HCT116 (cell line): ENCODE measurements around the gene UPK3A. TPM values are rescaled to one million over a fixed set of nuclear protein-coding genes. Genes with fewer than 3 reads are reported as not detected.

Experiments
- ATAC-seq: fragments of 200-7000 bp; cut with Tn5 transposase; 2 replicates; pipeline ENCODE4 v1.9.1; 2020; ENCODE audit warnings: mild to moderate bottlenecking, moderate library complexity
- BruUV-seq: library from RNA; stranded (reverse); fragments of 400-500 nt; replicated peaks from 2 replicates; lab custom pipeline; 2021; lab: Mats Ljungman, UMichigan
- CTCF ChIA-PET: fragments of 300-600 bp; sonication (Branson Sonifier 250); formaldehyde crosslinking; loops from one replicate; lab custom pipeline; 2021; ENCODE audit warnings: antibody characterized with exemption; lab: Charles Lee
- POLR2A ChIA-PET: fragments of 300-600, 350-600 bp; sonication (Branson Sonifier 250); formaldehyde crosslinking; loops from one replicate; lab custom pipeline; 2021; ENCODE audit warnings: antibody characterized with exemption; lab: Charles Lee
- RAD21 ChIA-PET, 2 experiments: fragments of 300-600 bp; sonication (Branson Sonifier 250); formaldehyde crosslinking; loops; one replicate each; lab custom pipeline; 2023; ENCODE audit warnings: low total read pairs in 2 of 2; ENCODE audit not compliant: uncharacterized antibody in 2 of 2, unreplicated experiment in 2 of 2, low non-redundant PET in 1 of 2; lab: Charles Lee
- DNase-seq: peaks from one replicate; pipeline ENCODE4 v3.0.0-alpha.2; 2010; ENCODE audit warnings: low read depth, low spot score
- H2AFZ ChIP-seq: fragments of 200-600 bp; shearing (Covaris generic), sonication (generic); 2 replicates; pipeline ENCODE4 v1.6.1; 2017; ENCODE audit warnings: low read depth, mixed run types, mixed read lengths, antibody characterized with exemption, low read length; ENCODE audit not compliant: poor library complexity, severe bottlenecking
- H3K27ac ChIP-seq: 2 replicates; pipeline ENCODE4 v1.5.1; 2012; ENCODE audit warnings: low read depth, low read length
- H3K27me3 ChIP-seq: fragments of 200-600 bp; sonication (generic); 2 replicates; pipeline ENCODE4 v1.6.1; 2016; ENCODE audit warnings: mixed run types, low read length, mixed read lengths; ENCODE audit not compliant: insufficient read depth
- H3K36me3 ChIP-seq, 2 experiments: fragments of 200-500 bp in 1 of 2; fragments of 200-600 bp in 1 of 2; sonication (Bioruptor generic) in 1 of 2; sonication (generic) in 1 of 2; 2 replicates each; pipeline versions ENCODE4 v1.5.1 to v1.6.1; 2014 to 2016; ENCODE audit warnings: low read length in 2 of 2, inconsistent platforms in 1 of 2, mixed read lengths in 1 of 2, mixed run types in 1 of 2; ENCODE audit not compliant: insufficient read depth in 2 of 2, control insufficient read depth in 1 of 2
- H3K4me1 ChIP-seq, 2 experiments: fragments of 200-600 bp in 1 of 2; sonication (generic) in 1 of 2; 2 replicates each; pipeline versions ENCODE4 v1.5.1 to v1.6.1; 2012 to 2017; ENCODE audit warnings: low read length in 2 of 2, inconsistent platforms in 1 of 2, mild to moderate bottlenecking in 1 of 2, mixed read lengths in 1 of 2, mixed run types in 1 of 2, moderate library complexity in 1 of 2; ENCODE audit not compliant: insufficient read depth in 2 of 2, control insufficient read depth in 1 of 2
- H3K4me2 ChIP-seq: fragments of 200-600 bp; sonication (generic); 2 replicates; pipeline ENCODE4 v1.6.1; 2017; ENCODE audit warnings: mixed run types, low read length, mixed read lengths
- H3K4me3 ChIP-seq, 2 experiments: fragments of 200-600 bp in 1 of 2; sonication (generic) in 1 of 2; replicated peaks in 1 of 2; 2 replicates each; pipeline ENCODE4 v1.5.1; 2011 to 2016; ENCODE audit warnings: low read length in 2 of 2, control low read depth in 1 of 2, low read depth in 1 of 2, mild to moderate bottlenecking in 1 of 2, mixed read lengths in 1 of 2, mixed run types in 1 of 2
- H3K79me2 ChIP-seq: fragments of 200-600 bp; sonication (generic); 2 replicates; pipeline ENCODE4 v1.6.1; 2017; ENCODE audit warnings: mild to moderate bottlenecking, mixed run types, low read length, moderate library complexity, mixed read lengths; ENCODE audit not compliant: insufficient read depth
- H3K9ac ChIP-seq: fragments of 200-600 bp; sonication (generic); 2 replicates; pipeline ENCODE4 v1.6.1; 2016; ENCODE audit warnings: low read length, mixed read lengths
- H3K9me2 ChIP-seq: fragments of 200-600 bp; sonication (generic), shearing (Covaris generic); 2 replicates; pipeline ENCODE4 v1.6.1; 2017; ENCODE audit warnings: mixed run types, mild to moderate bottlenecking, moderate library complexity; ENCODE audit not compliant: insufficient read depth
- H3K9me3 ChIP-seq, 2 experiments: fragments of 200-500 bp in 1 of 2; fragments of 200-600 bp in 1 of 2; sonication (Bioruptor generic) in 1 of 2; sonication (generic) in 1 of 2; 2 replicates each; pipeline ENCODE4 v1.6.1; 2014 to 2017; ENCODE audit warnings: low read length in 2 of 2, mixed read lengths in 2 of 2, inconsistent platforms in 1 of 2, low read depth in 1 of 2, mild to moderate bottlenecking in 1 of 2, mixed run types in 1 of 2, moderate library complexity in 1 of 2; ENCODE audit not compliant: control insufficient read depth in 1 of 2, insufficient read depth in 1 of 2
- H4K20me1 ChIP-seq: fragments of 200-600 bp; sonication (generic), shearing (Covaris generic); 2 replicates; pipeline ENCODE4 v1.6.1; 2017; ENCODE audit warnings: mixed run types, mild to moderate bottlenecking, moderate library complexity; ENCODE audit not compliant: insufficient read depth
- ELF1 ChIP-seq: IDR thresholded peaks from 2 replicates; pipeline ENCODE4 v1.6.1; 2012; ENCODE audit warnings: low read depth, borderline replicate concordance
- EZH2 ChIP-seq: fragments of 200-600 bp; sonication (generic); IDR thresholded peaks from 2 replicates; pipeline ENCODE4 v1.6.1; 2017; ENCODE audit warnings: antibody characterized with exemption, mixed run types
- EZH2phosphoT487 ChIP-seq: fragments of 200-600 bp; IDR thresholded peaks from 2 replicates; pipeline ENCODE4 v1.6.1; 2018; ENCODE audit warnings: antibody characterized with exemption, borderline replicate concordance
- JUND ChIP-seq: IDR thresholded peaks from 2 replicates; pipeline ENCODE4 v1.6.1; 2012
- POLR2AphosphoS5 ChIP-seq: IDR thresholded peaks from 2 replicates; pipeline ENCODE4 v1.6.1; 2011; ENCODE audit warnings: mild to moderate bottlenecking, low read depth, low read length, moderate library complexity
- RAD21 ChIP-seq: IDR thresholded peaks from 2 replicates; pipeline ENCODE4 v1.6.1; 2012; ENCODE audit warnings: low read depth, mild to moderate bottlenecking
- SIN3A ChIP-seq: IDR thresholded peaks from 2 replicates; pipeline ENCODE4 v1.6.1; 2012; ENCODE audit warnings: low read depth
- TCF7L2 ChIP-seq: IDR thresholded peaks from 2 replicates; pipeline ENCODE4 v1.7.0; 2011; ENCODE audit warnings: borderline replicate concordance, inconsistent platforms; ENCODE audit not compliant: insufficient read depth, insufficient read length; ENCODE audit errors: extremely low read depth
- YY1 ChIP-seq: IDR thresholded peaks from 2 replicates; pipeline ENCODE4 v1.6.1; 2011; ENCODE audit warnings: low read length, low read depth, moderate library complexity, mild to moderate bottlenecking; ENCODE audit not compliant: insufficient replicate concordance; ENCODE audit errors: extremely low read depth
- ZBTB33 ChIP-seq: IDR thresholded peaks from 2 replicates; pipeline ENCODE4 v1.6.1; 2011; ENCODE audit warnings: mild to moderate bottlenecking, low read length, moderate library complexity; ENCODE audit not compliant: insufficient replicate concordance; ENCODE audit errors: extremely low read depth
- ZNF274 ChIP-seq: fragments of 200-500 bp; sonication (Bioruptor generic); IDR thresholded peaks from 2 replicates; pipeline ENCODE4 v1.6.1; 2014; ENCODE audit warnings: mild to moderate bottlenecking, low read depth, low read length, inconsistent platforms
- intact Hi-C: fragments of 100-400 bp; cut with micrococcal nuclease; formaldehyde crosslinking; loops from 2 replicates; pipeline ENCODE4 v1.10.0; 2022
- total RNA-seq: library from RNA; stranded (reverse); gene quantifications from one replicate; pipeline ENCODE4 v1.2.1, GENCODE V29; 2021; ENCODE audit not compliant: unreplicated experiment

UPK3A gene
- total RNA-seq, 1 experiment from 2014 or later = not detected

GRCh38 chr22:45334528-45334927 is 49.8 kb downstream of the UPK3A start:
- no peak overlapping the region for H3K4me2 ChIP-seq
- ATAC-seq (no peak), DNase-seq (no peak)
- H3K36me3 ChIP-seq = peaks cover 19 to 38% of the 10 kb centered on the region in 2 experiments; a peak in 3 of 4 replicates
- ChIA-PET POLR2A (no interaction called here), RAD21 (no interaction called here), CTCF (no interaction called here)
- no peak overlapping the region for H3K27ac ChIP-seq
- H3K4me1 ChIP-seq = no peaks in the 10 kb centered on the region
- no peak overlapping the region for H3K9ac ChIP-seq
- H3K27me3 ChIP-seq = no peaks in the 10 kb centered on the region
- H2AFZ ChIP-seq = no peak overlapping the region
- intact Hi-C loops = no loop called here
- H3K9me2 ChIP-seq = no peaks in the 10 kb centered on the region
- no peaks in the 10 kb centered on the region for H3K79me2 ChIP-seq
- TF ChIP-seq YY1 = no peak
- no peak for TF ChIP-seq SIN3A
- TF ChIP-seq EZH2 = no peak
- no peak for TF ChIP-seq ELF1
- no peak for TF ChIP-seq ZBTB33
- no peak for TF ChIP-seq JUND
- TF ChIP-seq ZNF274 = no peak
- no peak for TF ChIP-seq EZH2phosphoT487
- TF ChIP-seq RAD21 = no peak
- no peak for TF ChIP-seq TCF7L2
- no peak for TF ChIP-seq POLR2AphosphoS5
- H4K20me1 ChIP-seq = no peaks in the 10 kb centered on the region
- no TSS peak for BruUV-seq
- H3K9me3 ChIP-seq = no peaks in the 10 kb centered on the region
- no peak overlapping the region for H3K4me3 ChIP-seq
